HG03575 (cell line): Measurements from ENCODE around the gene TBX2.
"Not testable (repeated sequence)": the region's sequence is repeated elsewhere in the genome, so short reads cannot be mapped to it uniquely, and the experiment has no call there.

Experiments used
- ATAC-seq: cut with Tn5 transposase; IDR thresholded peaks from one replicate; pipeline ENCODE4 v1.9.1; 2021; ENCODE audit not compliant: unreplicated experiment, insufficient number of reproducible peaks, low FRiP score; ENCODE audit errors: extremely low read depth

The TBX2 gene

DNA sequence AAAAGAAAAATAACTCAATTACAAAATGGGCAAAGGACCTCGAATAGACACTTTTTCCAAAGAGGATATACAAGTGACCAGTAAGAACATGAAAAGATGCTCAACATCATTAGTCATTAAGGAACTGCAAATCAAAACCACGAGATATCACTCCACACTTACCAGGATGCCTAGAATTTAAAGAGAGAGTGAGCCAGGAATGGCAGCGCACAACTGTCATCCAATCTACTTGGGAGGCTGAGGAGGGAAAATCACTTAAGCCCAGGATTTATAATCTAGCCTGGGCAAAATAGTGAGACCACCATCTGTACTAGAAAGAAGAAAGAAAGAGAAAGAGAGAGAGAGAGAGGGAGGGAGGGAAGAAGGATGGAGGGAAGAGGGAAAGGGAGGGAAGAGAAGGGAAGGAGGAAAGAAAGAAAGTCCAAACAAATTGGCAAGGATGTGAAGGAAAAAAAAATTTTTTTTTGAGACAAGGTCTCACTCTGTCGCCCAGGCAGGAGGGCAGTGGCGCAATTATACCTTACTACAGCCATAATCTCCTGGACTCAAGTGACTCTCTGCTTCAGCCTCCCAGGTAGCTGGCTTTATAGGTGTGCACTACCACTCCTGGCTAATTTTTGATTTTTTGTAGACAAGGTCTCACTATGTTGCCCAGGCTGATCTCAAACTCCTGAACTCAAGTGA, 22.6 kb downstream of the TBX2 start:
- ATAC-seq: no peak

- no peak for ATAC-seq
These were observed 23.2 kb downstream of the TBX2 start for GRCh38 chr17:61422869-61423268.

GRCh38 chr17:61423967-61424649, 24.5 kb downstream of the TBX2 start:
- ATAC-seq: no peak

GRCh38 chr17:61425682-61426481, 26.2 kb downstream of the TBX2 start:
- no peak for ATAC-seq

- ATAC-seq: no peak
These were observed 27.1 kb downstream of the TBX2 start for GRCh38 chr17:61426482-61427304.

- no peak for ATAC-seq
These were observed 27.9 kb downstream of the TBX2 start for GRCh38 chr17:61427567-61427966.

DNA sequence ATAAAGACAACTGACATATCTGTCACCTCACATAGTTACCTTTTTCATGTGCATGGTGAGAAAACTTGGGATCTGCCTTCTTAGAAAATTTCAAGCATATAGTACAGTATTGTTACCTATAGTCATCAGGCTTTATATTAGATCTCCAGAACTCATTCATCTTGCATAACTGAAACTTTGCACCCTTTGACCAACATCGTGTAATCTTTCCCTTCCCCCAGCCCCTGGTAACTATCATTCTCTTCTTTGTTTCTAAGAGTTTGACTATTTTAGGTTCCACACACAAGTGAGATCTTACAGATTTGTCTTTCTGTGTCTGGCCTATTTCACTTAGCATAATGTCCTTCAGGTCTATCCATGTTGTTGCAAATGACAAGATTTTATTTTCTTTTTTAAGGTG, 29.6 kb downstream of the TBX2 start:
- no peak for ATAC-seq

- not testable (repeated sequence) for ATAC-seq
These were observed 30.2 kb downstream of the TBX2 start for GRCh38 chr17:61429831-61430230.

DNA sequence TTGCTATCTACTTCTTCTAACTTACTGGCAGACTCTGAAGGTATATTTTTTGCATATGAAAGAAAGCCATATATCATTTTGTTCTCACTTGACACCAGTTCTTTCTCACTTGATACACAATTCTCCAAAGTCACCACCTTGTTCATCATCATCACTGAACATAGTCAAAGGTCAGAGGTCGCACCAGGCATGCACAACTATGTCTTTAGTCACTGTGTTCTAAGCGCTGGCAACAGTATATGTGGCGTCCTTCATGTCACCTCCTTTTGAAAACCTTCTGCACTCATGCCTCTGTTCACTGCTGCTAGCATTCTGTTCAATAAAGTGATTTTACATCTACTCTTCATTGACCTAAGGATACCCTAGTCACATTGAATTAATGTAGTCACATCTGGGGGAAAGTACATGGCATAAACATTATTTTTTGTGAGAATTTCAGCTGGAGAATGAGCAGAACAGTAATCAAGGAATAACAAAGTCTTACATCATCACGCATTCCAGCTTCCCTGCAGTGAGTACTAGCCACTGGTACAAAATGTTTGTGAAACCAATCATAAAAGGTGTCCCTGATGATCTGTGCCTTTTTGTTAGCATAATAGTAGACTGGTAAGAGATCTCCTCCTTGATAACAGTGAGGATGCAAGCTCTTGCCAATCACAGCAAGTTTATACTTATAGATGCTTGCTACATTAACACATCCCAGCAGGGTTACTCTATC, 32.1 kb downstream of the TBX2 start:
- ATAC-seq: no peak

GRCh38 chr17:61436273-61436672, 36.6 kb downstream of the TBX2 start:
- no peak for ATAC-seq

DNA sequence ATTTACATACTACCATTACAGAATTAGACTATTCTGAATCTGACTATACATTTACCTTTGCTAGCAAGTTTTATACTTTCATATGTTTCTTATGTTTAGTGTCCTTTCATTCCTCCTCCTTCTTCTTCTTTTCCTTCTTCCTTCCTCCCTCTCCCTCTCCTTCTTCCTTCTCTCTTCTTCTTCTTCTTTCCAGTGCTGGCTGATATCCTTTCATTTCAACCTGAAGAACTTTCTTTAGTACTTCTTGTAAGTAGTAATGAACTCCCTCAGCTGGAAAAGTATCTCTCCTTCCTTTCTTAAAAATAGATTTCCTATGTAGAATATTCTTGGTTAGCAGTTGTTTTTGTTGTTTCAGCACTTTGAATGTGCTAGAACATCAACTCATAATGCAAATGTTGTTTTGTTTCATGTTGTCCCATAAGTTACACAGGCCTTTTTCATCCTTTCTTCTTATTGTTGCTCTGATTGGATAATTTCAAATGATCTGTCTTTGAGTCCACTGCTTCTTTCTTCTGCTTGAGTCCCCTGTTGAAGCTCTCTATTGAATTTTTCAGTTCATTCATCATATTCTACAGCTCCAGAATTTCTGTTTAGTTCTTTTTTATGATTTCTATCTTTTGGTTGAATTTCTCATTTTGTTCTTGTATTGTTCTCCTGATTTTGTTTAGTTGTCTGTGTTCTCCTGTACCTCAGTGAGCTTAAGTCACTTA, 37.5 kb downstream of the TBX2 start:
- ATAC-seq: no peak

GRCh38 chr17:61440697-61441096, 41.1 kb downstream of the TBX2 start:
- ATAC-seq: no peak

- ATAC-seq: not testable (repeated sequence)
These were observed 41.9 kb downstream of the TBX2 start for GRCh38 chr17:61441507-61441906.

DNA sequence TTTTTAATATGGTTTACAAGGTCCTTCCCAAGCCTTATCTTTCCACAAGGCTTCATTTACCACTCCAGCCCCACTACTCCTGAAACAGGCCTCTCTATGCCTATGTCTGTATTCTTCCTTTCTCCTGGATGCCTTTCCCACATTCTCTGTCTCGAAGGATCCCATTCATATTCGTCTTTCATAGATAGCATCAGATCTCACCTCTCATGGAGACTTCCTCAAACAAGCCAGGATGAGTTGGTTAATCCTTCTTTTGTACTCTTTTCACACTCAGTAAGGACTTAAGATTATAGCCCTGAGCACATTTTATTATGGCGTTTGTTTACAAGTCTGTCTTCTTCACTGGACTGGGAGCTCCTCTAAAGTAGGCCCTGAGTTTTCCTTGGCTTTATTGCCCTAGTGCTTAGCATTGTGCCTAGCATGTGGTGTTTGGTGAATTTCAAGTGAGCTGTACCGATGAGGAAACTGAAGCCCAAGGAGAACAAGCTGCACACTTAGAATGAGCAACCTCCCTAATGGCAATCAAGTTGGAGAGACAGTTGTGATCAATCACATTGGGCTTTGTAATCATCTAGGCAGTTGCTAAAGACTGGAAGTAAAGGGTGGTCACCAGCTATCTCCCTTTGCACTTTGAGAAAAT, 42.6 kb downstream of the TBX2 start:
- no peak for ATAC-seq

- no peak for ATAC-seq
These were observed 43.3 kb downstream of the TBX2 start for GRCh38 chr17:61442878-61443474.

- ATAC-seq: no peak
These were observed 43.8 kb downstream of the TBX2 start for GRCh38 chr17:61443475-61443882.

DNA sequence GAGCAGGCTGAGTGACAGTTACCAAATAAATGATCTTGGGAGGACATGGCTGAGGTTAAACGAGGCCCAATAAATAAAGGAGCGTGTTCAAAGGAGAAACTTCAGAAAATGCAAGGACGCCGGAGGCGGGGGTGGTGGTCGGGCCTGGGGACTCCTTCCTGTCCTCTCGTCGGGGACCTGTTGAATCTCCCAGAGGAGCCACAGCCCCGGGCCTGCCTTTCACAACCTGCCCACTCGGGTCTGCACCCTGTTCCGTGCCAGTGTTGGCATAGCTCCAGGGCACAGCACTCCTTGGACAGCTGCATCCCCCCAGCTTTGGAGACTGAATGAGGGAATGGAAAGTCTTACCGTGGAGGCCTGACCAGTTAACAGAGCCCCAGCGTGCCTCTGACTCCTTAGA, 44.4 kb downstream of the TBX2 start:
- ATAC-seq: no peak
